GM21526 (cell line): Measurements from ENCODE around the gene MAP2K2.
"Not testable (repeated sequence)": the region's sequence is repeated elsewhere in the genome, so short reads cannot be mapped to it uniquely, and the experiment has no call there.

Experiments
- ATAC-seq: cut with Tn5 transposase; IDR thresholded peaks from one replicate; pipeline ENCODE4 v1.9.1; 2021; ENCODE audit warnings: moderate library complexity; ENCODE audit not compliant: unreplicated experiment, low FRiP score

Gene MAP2K2

DNA sequence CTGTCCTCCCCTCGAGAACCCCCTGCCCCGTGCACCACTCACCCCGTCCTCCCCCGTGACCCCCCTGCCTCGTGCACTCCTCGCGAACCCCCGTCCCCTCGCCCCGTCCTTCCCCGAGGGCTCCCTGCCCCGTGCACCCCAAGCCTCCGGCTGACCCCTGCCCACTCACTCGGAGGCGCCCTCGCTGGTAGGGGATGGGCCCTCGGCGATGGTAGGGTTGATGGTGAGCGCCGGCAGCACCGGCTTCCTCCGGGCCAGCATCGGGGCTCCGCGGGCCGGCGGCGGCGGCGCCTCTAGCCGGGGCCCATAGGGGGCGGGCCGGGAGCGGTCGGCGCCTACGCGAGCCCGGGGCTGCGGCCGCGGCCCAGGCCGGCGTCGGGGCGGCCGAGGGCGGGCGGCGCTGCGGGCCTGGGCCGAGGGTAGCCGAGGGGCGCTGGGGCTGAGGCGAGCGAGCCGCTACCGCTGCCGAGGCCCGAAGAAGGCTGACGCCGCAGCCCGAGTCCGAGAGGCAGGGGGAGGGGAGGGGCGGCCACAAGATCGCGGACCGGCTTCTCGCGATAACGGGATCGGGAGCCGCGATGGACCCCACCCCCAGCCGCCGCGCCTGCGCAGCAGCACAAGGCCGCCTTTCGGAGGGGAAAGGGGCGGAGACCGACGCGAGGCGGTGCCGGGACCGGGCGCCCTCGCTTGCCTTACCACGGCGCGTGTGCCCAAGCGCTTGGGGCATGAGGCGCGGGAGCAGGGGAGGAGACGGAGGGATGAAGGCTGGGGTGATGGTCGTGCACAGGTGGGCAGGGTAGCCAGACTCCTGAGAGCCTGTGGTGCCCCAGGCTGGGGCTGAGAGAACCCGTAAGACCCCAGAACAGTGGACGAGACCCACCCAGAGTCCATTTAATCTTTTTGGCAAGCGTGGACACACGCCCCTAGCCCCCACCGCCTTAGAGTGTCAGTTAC, at the start of gene MAP2K2:
TSS of gene MAP2K2 (minus strand) at position 508 of the 954 bp plus-strand sequence. CDS start at position 261, 247 bp downstream.
- ATAC-seq, result peak; percentile 74

- ATAC-seq, result no peak
Observed at GRCh38 chr19:4172861-4173473, 49.0 kb upstream of the MAP2K2 start.

GRCh38 chr19:4171676-4172075, 47.8 kb upstream of the MAP2K2 start:
- no peak for ATAC-seq

GRCh38 chr19:4164262-4164661, 40.3 kb upstream of the MAP2K2 start:
- no peak for ATAC-seq

DNA sequence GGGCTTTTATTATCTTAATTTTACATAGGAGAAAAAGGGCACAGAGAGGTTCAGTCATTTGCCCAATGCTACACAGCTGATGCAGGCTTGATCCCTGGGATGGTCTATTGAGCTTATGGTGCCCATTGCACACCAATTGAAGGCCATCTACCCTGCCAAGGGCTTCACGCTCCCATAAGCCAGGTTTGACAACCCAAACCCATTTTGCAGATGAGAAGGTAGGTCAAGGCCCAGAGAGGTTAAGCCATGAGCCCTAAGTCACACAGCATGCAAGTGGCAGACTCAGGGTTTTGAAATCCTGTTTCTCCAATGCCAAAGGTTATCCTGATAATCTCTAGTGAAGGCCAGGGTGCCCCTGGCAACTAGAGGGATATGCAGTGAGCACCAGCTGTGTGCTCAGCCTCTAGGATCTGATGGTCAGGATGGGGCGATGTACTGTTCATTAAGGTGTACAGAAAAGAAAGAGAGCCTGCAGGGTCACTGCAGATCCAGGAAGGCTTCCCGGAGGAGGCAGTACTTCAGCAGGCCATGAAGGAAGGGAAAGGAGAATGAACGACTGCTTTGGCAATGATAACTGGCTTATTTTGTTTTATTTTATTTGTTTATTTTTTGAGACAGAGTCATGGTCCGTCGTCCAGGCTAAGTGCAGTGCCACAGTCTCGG, 37.6 kb upstream of the MAP2K2 start:
- ATAC-seq, result no peak

- not testable (repeated sequence) for ATAC-seq
Observed at GRCh38 chr19:4157971-4158370, 34.0 kb upstream of the MAP2K2 start.

- no peak for ATAC-seq
Observed at GRCh38 chr19:4157164-4157563, 33.2 kb upstream of the MAP2K2 start.

DNA sequence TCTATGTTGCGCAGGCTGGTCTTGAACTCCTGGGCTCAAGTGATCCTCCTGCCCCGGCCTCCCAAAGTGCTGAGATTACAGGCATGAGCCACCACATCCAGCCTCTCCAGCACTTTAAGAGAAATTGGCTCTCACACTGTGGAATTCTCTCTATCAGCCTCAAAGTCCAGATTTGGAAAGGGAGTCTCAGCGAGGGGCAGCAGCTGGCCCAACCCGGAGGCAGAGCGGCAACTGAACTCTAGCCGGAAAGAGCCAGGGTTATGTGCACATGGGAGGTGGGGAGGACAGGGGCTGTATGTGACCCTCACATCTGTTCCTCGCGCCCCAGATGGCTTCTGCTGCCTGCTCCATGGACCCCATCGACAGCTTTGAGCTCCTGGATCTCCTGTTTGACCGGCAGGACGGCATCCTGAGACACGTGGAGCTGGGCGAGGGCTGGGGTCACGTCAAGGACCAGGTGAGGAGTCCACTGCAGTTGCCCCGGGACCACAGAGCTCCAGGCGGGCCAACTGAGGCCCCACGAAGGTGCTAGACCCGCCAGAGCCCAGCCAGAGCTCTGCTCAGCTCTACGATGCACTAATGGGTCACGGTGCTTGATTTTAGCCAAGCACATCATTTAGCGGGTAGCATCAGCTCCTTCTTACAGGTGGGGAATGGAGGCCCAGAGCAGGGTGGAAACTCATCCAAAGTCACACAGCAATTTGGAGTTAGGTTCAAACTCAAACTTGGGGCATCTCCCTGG, 30.8 kb upstream of the MAP2K2 start:
- ATAC-seq, result no peak

DNA sequence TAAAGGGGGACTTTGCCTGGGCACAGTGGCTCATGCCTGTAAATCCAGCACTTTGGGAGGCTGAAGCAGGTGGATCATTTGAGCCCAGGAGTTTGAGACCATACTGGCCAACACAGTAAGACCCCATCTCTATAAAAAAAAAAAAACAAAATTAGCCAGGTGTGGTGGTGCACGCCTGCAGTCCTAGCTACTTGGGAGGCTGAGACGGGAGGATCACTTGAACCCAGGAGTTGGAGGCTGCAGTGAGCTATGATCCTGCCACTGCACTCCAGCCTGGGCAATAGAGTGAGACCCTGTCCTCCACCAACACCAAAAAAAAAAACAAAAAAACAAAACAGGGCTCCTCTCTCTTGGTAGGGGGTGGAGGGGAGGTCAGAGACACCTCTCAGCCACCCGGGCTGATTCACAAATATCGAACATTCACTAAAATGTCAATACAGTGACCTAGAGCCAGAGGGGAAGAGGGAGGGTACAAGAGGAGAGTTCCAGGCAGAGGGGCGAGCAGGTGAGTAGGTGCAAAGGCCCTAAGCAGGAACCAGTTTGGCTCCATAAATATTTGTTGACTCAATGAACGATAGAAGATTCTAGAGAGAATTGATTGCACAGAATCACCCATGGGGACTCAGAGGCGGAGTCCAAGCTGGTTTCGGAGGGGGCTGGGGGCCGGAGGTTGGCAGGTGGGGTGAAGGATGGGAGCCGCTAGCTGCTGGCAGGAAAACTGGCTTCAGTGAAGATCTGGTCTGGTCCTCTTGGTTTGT, 28.5 kb upstream of the MAP2K2 start:
- ATAC-seq, result no peak

DNA sequence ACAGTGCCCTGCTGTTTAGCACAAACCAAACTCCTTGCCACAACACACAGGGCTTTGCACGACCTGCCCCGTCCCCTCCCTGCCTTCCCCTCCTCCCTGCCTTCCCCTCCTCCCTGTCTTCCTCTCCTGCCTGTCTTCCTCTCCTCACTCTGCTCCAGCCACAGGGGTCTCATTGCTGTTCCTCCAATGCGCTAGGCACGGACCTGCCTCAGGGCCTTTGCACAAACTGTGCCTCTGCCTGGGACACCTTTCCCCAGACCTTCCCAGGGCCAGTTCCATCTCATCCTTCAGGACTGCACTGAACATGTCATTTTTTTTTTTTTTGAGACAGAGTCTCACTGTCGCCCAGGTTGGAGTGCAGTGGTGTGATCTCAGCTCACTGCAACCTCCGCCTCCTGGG, 27.7 kb upstream of the MAP2K2 start:
- ATAC-seq, result no peak

- no peak for ATAC-seq
Observed at GRCh38 chr19:4149518-4150288, 25.8 kb upstream of the MAP2K2 start.

- ATAC-seq, result no peak
Observed at GRCh38 chr19:4144666-4145249, 20.8 kb upstream of the MAP2K2 start.

DNA sequence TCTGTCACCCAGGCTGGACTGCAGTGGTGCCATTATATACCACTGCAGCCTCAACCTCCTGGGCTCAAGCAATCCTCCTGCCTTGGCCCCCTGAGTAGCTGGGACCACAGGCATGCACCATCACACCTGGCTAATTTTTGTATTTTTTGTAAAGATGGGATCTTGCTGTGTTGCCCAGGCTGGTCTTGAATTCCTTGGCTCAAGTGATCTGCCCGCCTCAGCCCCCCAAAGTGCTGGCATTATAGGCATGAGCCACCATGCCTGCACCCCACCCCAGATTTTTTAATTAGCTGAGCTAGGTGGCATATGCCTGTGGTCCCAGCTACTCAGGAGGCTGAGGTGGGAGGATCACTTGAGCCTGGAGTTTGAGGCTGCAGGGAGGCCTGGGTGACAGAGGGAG, 19.0 kb upstream of the MAP2K2 start:
- not testable (repeated sequence) for ATAC-seq

DNA sequence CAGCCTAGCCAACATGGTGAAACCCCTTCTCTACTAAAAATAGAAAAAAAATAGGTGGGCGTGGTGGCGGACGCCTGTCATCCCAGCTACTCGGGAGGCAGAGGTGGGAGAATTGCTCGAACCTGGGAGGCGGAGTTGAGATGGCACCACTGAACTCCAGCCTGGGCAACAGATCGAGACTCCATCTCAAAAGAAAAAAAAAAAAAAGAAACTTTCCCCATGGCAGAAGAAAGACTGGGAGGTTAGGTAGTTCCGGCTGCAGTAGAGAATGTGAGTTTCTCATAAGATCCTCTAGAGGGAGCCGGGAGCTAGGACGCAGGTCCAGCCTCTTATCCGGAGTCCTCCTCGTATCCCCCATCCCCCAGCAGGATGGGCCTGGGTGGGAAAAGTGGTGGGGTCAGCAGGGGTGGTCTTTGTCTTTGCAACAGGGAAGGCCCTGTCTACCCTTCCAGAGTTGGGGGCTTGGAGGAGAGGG, 16.4 kb upstream of the MAP2K2 start:
- ATAC-seq, result no peak

DNA sequence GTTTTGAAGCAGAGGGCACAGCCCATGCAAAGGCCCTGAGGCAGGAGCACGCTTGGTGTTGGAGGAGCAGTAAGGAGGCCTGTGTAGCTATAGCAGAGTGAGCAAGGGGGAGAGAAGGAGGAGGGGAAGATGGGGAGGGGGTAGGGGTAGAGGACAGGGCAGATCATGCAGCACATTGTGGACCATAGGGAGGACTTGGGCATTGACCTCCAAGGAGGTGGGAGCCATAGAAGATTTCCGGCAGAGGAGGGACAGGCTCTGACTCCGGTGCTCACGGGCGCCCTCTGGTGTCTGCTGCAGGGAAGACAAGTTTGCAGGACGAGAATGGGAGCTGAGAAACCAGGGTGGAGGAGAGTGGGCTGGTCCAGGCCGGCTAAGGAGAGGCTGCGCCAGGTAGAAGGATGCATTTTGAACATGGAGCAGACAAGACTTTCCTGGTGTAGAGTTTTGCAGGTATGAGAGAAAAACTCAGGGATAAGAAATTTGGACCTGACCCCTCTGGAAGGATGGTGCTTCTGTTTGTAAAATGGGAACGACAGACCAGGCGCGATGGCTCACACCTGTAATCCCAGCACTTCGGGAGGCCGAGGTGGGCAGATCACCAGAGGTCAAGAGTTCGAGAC, 15.8 kb upstream of the MAP2K2 start:
- ATAC-seq, result no peak

GRCh38 chr19:4138445-4138844, 14.5 kb upstream of the MAP2K2 start:
- no peak for ATAC-seq

DNA sequence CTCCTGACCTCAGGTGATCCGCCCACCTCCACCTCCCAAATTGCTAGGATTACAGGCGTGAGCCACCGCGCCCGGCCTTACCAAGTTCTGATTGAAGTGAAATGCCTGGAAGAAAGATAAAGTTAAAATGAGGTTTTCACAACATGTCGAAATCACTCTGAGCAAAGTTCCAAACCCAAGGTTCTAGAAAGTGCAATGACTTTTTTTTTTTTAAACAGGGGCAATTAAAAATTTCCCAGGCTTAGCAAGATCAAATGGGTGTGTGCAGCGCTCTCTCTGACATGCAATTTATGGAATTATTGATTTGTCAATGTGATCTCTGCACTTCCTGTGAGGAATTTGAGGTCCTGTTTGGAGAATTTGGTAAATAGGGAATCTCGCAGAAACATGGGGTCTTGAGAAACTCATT, 12.8 kb upstream of the MAP2K2 start:
- ATAC-seq, result no peak

DNA sequence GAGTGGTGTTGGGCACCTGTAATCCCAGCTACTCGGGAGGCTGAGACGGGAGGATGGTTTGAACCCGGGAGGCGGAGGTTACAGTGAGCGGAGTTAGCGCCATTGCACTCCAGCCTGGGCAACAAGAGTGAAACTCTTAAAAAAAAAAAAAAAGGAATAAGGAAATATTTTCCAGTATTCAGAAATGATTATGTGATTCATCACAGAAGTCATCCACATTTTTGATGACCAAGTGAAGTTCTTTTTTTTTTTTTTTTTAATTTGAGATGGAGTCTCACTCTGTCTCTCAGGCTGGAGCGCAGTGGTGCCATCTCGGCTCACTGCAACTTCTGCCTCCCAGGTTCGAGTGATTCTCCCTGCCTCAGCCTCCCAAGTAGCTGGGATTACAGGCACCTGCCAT, 11.5 kb upstream of the MAP2K2 start:
- ATAC-seq, result not testable (repeated sequence)
